COLO668 (cell line): Measurements from ENCODE around the gene PTPN18.
"Not testable (repeated sequence)": the region's sequence is repeated elsewhere in the genome, so short reads cannot be mapped to it uniquely, and the experiment has no call there.

Source experiments
- DNase-seq: peaks from one replicate; lab custom pipeline; 2025; ENCODE audit not compliant: unreplicated experiment; lab: John Stamatoyannopoulos, UW

PTPN18 gene

GRCh38 chr2:130355578-130356431 is at the start of gene PTPN18:
TSS of gene PTPN18 (plus strand) at chr2:130356056. CDS start at chr2:130356108, 52 bp downstream.
- DNase-seq: peak; percentile 93

DNA sequence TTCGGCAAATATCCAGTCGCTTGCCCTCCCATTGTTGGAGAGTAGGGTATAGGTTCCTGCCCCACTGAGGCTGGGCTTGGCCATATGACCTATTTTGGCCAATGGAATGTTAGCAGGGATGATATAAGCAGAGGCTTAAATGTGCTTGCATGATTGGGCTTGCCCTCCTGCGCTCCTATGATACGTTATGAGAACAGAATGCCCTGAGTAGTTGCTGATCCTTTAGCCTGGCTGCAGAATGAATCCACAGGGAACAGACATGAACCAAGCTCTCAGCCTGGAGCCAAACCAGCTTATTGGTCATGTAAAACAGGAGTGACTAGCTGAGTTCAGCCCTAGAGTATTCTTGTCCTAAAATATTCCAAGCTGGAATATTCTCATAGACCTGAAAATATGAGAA is 48.0 kb upstream of the PTPN18 start:
- no peak for DNase-seq

DNA sequence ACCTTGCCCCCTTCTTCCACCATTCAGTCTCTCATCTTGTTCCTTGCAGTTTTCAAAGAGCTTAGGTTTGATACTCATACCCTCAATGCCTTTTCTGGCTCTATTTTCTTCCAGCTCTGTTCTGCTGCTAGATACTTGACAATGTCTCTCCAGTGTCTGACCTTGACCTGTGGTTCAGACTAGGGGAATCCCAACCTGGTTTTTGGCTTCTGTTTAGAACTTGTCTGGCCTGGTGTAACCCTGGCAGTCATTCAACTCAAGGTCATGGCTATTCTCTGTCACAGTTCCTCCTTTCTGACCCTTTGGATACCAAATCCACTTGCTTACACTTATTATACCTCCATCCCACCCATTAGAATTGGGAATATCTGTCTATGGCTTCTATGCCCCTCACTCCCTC is 45.0 kb upstream of the PTPN18 start:
- no peak for DNase-seq

DNA sequence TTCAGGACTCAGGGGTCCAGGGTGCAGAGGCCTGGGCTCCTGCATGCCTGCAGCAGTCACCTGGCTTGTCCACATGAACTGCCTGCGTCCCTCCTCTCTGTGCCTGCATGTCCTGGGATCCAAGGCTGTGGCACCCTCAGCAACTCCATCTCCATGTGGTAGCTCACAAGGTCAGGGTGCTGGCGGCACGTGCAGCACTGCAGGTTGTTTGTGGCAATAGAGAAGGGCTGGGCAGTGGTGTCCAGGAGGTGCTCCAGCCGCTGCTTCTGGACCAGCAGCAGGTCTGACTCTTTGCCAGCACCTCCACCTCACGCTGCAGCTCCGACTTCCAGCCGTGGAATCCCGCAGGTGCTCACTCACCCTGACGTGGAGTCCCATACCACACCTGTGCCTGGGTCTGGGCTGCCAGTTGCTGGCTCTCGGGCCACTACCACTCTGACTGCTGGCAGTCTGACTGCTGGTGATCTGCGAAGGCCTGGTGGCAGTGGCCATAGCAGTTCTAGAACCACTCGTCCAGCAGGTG is 42.0 kb upstream of the PTPN18 start:
- no peak for DNase-seq

DNA sequence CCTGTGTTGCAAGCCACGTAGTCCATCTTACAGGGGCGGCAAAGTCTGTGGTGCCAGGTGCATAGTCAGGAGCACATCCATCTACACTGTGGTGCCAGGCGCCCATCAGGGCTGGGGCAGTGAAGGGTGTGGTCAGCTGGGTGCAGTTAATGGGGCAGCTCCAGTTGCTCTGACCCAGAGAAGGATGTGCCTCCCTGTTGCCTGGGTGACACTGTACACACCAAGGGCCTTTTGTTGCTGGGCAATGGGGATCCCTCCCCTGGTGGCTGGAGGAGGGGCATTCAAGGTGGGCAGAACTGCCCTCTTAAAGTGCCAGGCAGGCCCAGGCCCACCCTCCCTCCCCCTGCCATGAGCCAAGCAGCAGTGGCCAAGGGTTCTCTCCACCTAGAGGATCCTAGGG is 41.5 kb upstream of the PTPN18 start:
- DNase-seq: no peak

GRCh38 chr2:130316596-130316995 is 39.3 kb upstream of the PTPN18 start:
- DNase-seq: no peak

DNA sequence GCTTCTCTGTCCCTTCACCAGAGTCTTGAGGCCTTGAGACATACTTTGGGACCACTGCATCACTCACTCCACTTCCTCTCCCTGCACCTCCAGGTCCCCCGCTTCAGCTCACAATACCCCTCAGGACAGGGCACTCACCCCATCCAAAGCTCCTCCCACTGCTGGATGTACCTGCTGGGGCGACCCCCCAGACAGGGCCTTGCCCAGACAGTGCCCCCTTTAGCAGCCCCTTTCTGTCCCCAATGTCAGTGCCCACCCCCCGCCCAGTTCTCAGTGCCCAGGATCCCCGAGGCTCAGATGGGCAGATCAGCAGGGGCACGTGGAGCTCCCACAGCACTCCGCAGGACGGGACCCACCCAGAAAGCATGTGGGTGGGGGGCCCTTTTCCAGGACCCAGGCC is 37.0 kb upstream of the PTPN18 start:
- no peak for DNase-seq

- DNase-seq: no peak
Measured at GRCh38 chr2:130319536-130319935, 36.3 kb upstream of the PTPN18 start.

GRCh38 chr2:130327703-130328527 is 27.9 kb upstream of the PTPN18 start:
- no peak for DNase-seq

DNA sequence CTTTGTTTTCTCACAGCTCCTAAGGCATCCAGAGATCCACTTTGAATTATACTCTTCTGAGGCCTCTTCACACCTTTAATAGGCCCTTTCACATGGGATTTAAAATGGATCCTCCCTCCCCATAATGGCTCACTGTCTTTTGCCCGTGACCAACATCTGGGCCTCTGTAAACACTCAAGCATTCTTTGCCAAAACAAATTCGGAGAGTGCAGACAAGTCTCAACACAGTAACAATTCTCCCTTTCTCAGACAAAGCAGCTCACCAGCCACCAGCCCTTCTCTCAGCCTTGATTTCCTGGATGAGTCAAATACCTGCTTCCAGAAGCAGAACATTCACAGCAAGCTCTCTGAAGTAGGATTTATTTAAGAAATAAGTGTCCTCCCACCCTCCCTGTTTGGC is 27.1 kb upstream of the PTPN18 start:
- no peak for DNase-seq

DNA sequence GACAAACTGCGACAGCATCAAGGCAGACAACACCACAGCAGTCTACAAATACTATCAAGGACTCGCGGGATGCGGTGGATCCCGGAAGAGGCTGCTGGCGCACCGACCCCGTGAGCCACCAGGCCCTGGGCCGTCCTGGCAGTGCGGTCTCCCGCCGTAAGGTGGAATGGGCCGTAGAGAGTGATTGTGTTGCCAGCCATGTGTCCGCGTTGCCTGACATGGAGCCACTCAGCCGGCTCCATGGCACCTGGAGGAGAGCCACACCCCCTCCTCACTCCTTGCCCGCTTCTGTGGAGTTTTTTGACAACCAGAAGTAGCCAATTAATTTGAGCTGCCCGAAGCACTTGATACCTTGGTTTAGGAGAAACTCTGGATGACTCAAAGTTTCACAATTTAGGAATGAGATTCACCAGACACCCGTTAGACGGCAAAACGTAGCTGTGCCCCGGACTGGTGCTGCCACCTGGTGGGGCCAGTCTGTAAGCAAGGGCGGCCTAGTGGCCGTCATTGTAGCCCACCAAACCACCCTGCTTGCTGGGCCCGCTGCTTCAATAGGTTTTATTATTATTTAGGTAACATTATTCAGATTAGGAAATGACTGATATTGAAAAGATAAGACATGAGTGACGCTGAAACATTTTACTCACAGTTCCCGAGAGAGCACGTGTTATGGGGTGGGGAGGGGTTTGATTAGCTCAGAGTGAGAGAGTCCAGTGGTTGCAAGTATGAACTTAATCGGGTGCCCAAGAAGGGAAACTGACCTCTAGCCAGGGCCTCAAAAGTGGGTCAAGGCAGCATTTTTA is 23.4 kb upstream of the PTPN18 start:
- DNase-seq: peak; percentile 73

DNA sequence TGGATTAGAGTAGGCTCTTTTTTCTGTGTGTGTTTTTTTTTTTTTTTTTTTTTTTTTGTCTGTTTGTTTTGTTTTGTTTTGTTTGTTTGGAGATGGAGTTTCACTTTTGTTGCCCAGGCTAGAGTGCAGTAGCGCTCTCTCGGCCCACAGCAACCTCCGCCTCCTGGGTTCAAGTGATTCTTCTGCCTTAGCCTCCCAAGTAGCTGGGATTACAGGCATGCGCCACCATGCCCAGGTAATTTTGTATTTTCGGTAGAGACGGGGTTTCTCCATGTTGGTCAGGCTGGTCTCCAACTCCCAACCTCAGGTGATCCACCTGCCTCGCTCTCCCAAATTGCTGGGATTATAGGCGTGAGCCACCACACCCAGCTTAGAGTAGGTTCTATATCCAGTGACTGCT is 22.6 kb upstream of the PTPN18 start:
- DNase-seq: not testable (repeated sequence)

DNA sequence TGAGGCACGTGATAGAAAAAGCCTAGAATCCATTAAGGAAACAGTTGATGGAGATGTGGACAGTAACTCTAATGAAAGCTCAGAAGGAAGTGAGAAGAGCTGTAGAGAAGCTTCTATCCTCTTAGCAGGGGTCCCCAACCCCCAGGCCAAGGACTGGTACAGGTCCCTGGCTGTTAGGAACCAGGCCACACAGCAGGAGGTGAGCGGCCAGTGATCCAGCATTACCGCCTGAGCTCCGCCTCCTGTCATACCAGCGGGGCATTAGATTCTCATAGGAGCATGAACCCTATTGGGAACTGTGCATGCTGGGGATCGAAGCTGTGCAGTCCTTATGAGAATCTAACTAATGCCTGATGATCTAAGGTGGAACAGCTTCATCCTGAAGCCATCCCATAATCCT is 21.8 kb upstream of the PTPN18 start:
- no peak for DNase-seq

- DNase-seq: no peak
Measured at GRCh38 chr2:130335226-130335625, 20.6 kb upstream of the PTPN18 start.

DNA sequence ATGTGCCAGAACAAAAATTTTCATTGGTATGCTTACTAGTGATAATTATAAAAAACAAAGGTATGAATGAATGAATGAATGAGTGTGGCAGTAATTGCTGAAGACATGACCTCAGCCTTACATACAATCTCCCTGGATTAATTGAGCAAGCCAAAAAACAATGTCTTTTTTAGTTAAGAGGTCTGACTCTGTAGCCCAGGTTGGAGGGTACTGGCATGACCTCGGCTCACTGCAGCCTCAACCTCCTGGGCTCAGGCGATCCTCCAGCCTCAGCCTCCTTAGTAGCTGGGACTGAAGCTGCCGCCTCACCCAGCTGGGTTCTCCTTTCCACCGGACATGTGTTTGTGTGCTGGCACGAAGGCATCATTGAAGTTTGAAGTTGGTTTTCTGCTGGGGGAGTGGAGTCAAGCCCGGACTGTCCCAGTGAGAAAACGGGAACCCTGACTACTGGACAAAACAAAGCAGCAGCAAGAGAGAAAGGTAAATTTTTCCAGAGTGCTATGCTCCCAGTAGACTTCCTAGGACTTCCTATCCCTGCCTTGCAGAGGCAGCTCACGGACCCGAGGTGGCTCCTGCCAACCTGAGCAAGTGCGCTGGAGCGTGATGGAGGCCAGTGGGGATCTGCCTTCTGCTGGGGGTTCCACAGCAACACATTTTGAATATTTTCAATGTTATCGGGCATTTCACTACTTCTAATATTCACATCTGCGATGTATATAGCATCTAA is 19.5 kb upstream of the PTPN18 start:
- peak; percentile 20 for DNase-seq

- DNase-seq: peak; percentile 75
Measured at GRCh38 chr2:130336877-130337734, 18.8 kb upstream of the PTPN18 start.

DNA sequence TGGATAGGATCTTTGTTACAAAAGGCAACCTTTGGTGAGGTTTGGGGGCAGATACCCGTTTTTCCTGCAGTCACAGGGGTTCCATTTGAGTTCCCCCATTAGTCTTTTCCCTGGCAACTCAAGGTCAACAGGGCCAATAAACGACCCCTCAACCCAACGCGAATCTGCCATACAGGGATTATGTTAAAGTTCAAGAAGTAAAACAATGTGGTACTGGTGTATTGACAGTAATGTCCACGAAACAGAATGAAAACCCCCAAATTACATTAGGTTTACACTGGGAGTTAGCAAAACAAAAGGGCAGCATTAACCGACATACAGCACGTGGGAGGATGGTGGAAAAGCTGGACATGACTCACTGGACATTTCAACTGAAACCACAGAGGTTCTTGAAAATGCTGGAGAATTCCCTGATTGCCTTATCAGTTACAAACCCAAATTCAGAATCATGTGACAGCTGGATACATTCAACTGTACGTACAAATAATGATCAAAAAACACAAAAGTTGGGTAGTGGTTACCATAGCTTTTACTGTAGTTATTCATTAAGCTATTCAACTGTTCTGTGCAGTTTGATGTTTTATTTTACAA is 18.0 kb upstream of the PTPN18 start:
- DNase-seq: no peak

DNA sequence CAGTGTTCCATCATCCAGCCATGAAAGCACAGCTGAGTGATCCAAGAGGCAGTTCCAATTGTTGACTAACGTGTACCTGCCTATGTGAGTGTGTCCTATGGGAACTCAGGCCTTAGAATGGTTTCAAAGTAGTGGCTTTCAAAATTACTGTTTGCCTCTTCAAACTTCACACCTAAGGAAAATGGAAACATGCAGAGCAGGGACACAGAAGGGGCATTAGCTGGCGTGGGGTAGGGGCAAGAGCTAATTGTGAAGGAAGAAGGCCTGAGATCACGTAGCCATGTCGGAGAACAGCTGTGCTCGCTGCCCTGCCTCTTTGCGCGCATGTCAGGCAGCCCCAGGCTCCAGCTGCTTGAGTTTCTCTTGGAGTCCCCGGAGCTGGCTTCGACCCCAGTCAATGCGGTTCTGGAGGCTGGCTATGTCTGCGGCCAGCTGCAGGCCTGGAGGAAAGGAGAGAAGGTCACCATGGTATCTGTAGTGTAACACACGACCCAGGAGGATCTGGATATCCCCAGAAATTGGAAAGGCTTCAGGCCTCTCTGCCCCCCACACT is 17.0 kb upstream of the PTPN18 start:
- no peak for DNase-seq
